ENCODE results near the gene KDM8.

The KDM8 gene

GRCh38 chr16:27233731-27234130, 30.4 kb downstream of the KDM8 start:
- no peak overlapping the region for H3K4me3 ChIP-seq (ENCODE audit: low read depth, low read length)
- in situ Hi-C loops (cut with HindIII; ENCODE audit: low pct_ligation_motif_present, low sequenced_read_pairs), result no loop called here
- no peak for TF ChIP-seq CTCF (IDR thresholded peaks at IDR 0.05; ENCODE audit: low read depth, low read length, missing control alignments)
- H3K36me3 ChIP-seq (replicated peaks), result no peaks in the 10 kb centered on the region
- H3K27me3 ChIP-seq (replicated peaks), result no peaks in the 10 kb centered on the region
- no peak overlapping the region for H3K27ac ChIP-seq
- DNase-seq, result no peak

GRCh38 chr16:27234171-27234570, 30.8 kb downstream of the KDM8 start:
- in situ Hi-C loops (cut with HindIII; ENCODE audit: low pct_ligation_motif_present, low sequenced_read_pairs), result no loop called here
- DNase-seq, result no peak
- Histone ChIP-seq H3K27ac (no peak overlapping the region), H3K27me3 (replicated peaks) (no peaks in the 10 kb centered on the region), H3K4me3 (ENCODE audit: low read depth, low read length) (no peak overlapping the region), H3K36me3 (replicated peaks) (no peaks in the 10 kb centered on the region)
- TF ChIP-seq CTCF (IDR thresholded peaks at IDR 0.05; ENCODE audit: low read depth, low read length, missing control alignments), result no peak

GRCh38 chr16:27234603-27235002, 31.3 kb downstream of the KDM8 start:
- H3K27me3 ChIP-seq (replicated peaks), result no peaks in the 10 kb centered on the region
- DNase-seq, result no peak
- in situ Hi-C loops (cut with HindIII; ENCODE audit: low pct_ligation_motif_present, low sequenced_read_pairs), result no loop called here
- no peak for TF ChIP-seq CTCF (IDR thresholded peaks at IDR 0.05; ENCODE audit: low read depth, low read length, missing control alignments)
- no peak overlapping the region for H3K4me3 ChIP-seq (ENCODE audit: low read depth, low read length)
- no peaks in the 10 kb centered on the region for H3K36me3 ChIP-seq (replicated peaks)
- peak overlapping the region; percentile 95 for H3K27ac ChIP-seq

- peak; percentile 94 for TF ChIP-seq CTCF (IDR thresholded peaks at IDR 0.05; ENCODE audit: low read depth, low read length, missing control alignments)
- Histone ChIP-seq H3K4me3 (ENCODE audit: low read depth, low read length) (no peak overlapping the region), H3K36me3 (replicated peaks) (no peaks in the 10 kb centered on the region), H3K27me3 (replicated peaks) (no peaks in the 10 kb centered on the region), H3K27ac (peak overlapping the region; percentile 95)
- DNase-seq, result peak; percentile 93
- in situ Hi-C loops (cut with HindIII; ENCODE audit: low pct_ligation_motif_present, low sequenced_read_pairs), result no loop called here
Measured at GRCh38 chr16:27235055-27235937, 32.0 kb downstream of the KDM8 start.

GRCh38 chr16:27235938-27236245, 32.6 kb downstream of the KDM8 start:
- Histone ChIP-seq H3K27ac (peak overlapping the region; percentile 95), H3K36me3 (replicated peaks) (no peaks in the 10 kb centered on the region), H3K4me3 (ENCODE audit: low read depth, low read length) (no peak overlapping the region), H3K27me3 (replicated peaks) (no peaks in the 10 kb centered on the region)
- in situ Hi-C loops (cut with HindIII; ENCODE audit: low pct_ligation_motif_present, low sequenced_read_pairs), result no loop called here
- DNase-seq, result no peak
- no peak for TF ChIP-seq CTCF (IDR thresholded peaks at IDR 0.05; ENCODE audit: low read depth, low read length, missing control alignments)
